Body of pancreas (tissue), 4 donors: ENCODE data around the gene TTC33. TPM values are rescaled to one million over a fixed set of nuclear protein-coding genes. Genes with fewer than 3 reads are reported as not detected.

Experiments
- ATAC-seq: fragments of 150-250 bp; one replicate; pipeline ENCODE4 v1.9.1; 2016
- DNase-seq, 4 donors: peaks; one replicate each; pipeline ENCODE4 v3.0.0-alpha.2; 2019
- H3K27ac ChIP-seq, 4 donors: fragments of 200-600 bp; sonication (generic); 1 replicate in 3 of 4; 2 replicates in 1 of 4; pipeline versions ENCODE4 v1.5.1 to v1.6.1; 2016 to 2019; ENCODE audit warnings: mild to moderate bottlenecking in 1 of 4, mixed read lengths in 1 of 4, moderate library complexity in 1 of 4
- H3K27me3 ChIP-seq, 2 donors: fragments of 200-600 bp; sonication (generic); one replicate each; pipeline ENCODE4 v1.6.0; 2016; ENCODE audit warnings: mild to moderate bottlenecking in 1 of 2
- H3K36me3 ChIP-seq, 2 donors: fragments of 200-600 bp; sonication (generic); replicated peaks in 1 of 2; 2 replicates each; pipeline ENCODE4 v1.5.1; 2016; ENCODE audit warnings: low read depth in 2 of 2; ENCODE audit not compliant: insufficient read depth in 1 of 2
- H3K4me1 ChIP-seq: fragments of 200-600 bp; sonication (generic); one replicate; pipeline ENCODE4 v1.6.0; 2016
- H3K4me3 ChIP-seq, 2 donors: fragments of 200-600 bp; sonication (generic); 1 replicate in 1 of 2; 2 replicates in 1 of 2; pipeline ENCODE4 v1.5.1; 2016 to 2019
- H3K9me3 ChIP-seq, 3 donors: fragments of 200-600 bp; sonication (generic); 1 replicate in 2 of 3; 2 replicates in 1 of 3; pipeline ENCODE4 v1.5.1; 2016
- CTCF ChIP-seq, 7 experiments: fragments of 450-650 bp in 4 of 7; fragments of 200-600 bp in 3 of 7; sonication (generic) in 3 of 7; IDR thresholded peaks; one replicate each; pipeline ENCODE4 v1.5.1; 2016 to 2019; ENCODE audit warnings: antibody characterized with exemption in 7 of 7
- POLR2A ChIP-seq, 3 donors: fragments of 450-650 bp; IDR thresholded peaks; one replicate each; pipeline ENCODE4 v1.6.1; 2016; ENCODE audit warnings: antibody characterized with exemption in 3 of 3, mild to moderate bottlenecking in 2 of 3
- WGBS, 2 donors: methylation state at CpG; one replicate each; pipeline ENCODE4 v1.1.5; 2017; 5-methylcytosine and 5-hydroxymethylcytosine counted together
- intact Hi-C: fragments of 100-400 bp; cut with DNase I; formaldehyde crosslinking; loops from one replicate; pipeline ENCODE4 v1.15.1; 2023
- total RNA-seq, 2 donors: library from RNA; depleted of rRNA; stranded (reverse); fragments of >200 nt; gene quantifications; one replicate each; pipeline ENCODE4 v1.1.0, GENCODE V29; 2016

Gene TTC33
- total RNA-seq, 2 donors from 2014 or later = 2.3 to 9.3 TPM

GRCh38 chr5:40502736-40503135 is 253.0 kb downstream of the TTC33 start:
- no peak for ATAC-seq
- Histone ChIP-seq H3K4me1 (no peaks in the 10 kb centered on the region), H3K36me3 (no peaks in the 10 kb centered on the region), H3K27ac (peak overlapping the region in 1 of 4 donors; percentile 20), H3K27me3 (no peaks in the 10 kb centered on the region), H3K4me3 (no peak overlapping the region), H3K9me3 (no peaks in the 10 kb centered on the region)
- intact Hi-C loops = no loop called here
- TF ChIP-seq CTCF (IDR thresholded peaks at IDR 0.05) (no peak), POLR2A (IDR thresholded peaks at IDR 0.05) (no peak)
- DNase-seq = no peak
- 54 to 80% methylated on average over 3 of the region's 3 CpGs for WGBS, 2 donors

- WGBS, 2 donors = 65 to 73% methylated on average over 4 of the region's 4 CpGs
- ATAC-seq = no peak
Measured at GRCh38 chr5:40501711-40502444, 253.9 kb downstream of the TTC33 start.

GRCh38 chr5:40499518-40500273 is 256.1 kb downstream of the TTC33 start:
- no peaks in the 10 kb centered on the region for H3K36me3 ChIP-seq
- H3K4me1 ChIP-seq = no peaks in the 10 kb centered on the region
- no peaks in the 10 kb centered on the region for H3K9me3 ChIP-seq
- WGBS, 2 donors = 73 to 83% methylated on average over 3 of the region's 3 CpGs
- TF ChIP-seq POLR2A (IDR thresholded peaks at IDR 0.05) = no peak
- TF ChIP-seq CTCF (IDR thresholded peaks at IDR 0.05) = no peak
- no peak overlapping the region for H3K4me3 ChIP-seq
- intact Hi-C loops = no loop called here
- H3K27me3 ChIP-seq = no peaks in the 10 kb centered on the region
- no peak for DNase-seq
- ATAC-seq = no peak
- H3K27ac ChIP-seq = no peak overlapping the region

More at GRCh38 chr5:40501711-40502444, 253.9 kb downstream of the TTC33 start:
- DNase-seq = no peak
- no peak overlapping the region for H3K27ac ChIP-seq
- H3K36me3 ChIP-seq = no peaks in the 10 kb centered on the region
- H3K9me3 ChIP-seq = no peaks in the 10 kb centered on the region
- H3K27me3 ChIP-seq = no peaks in the 10 kb centered on the region
- intact Hi-C loops = no loop called here
- no peak for TF ChIP-seq CTCF (IDR thresholded peaks at IDR 0.05)
- TF ChIP-seq POLR2A (IDR thresholded peaks at IDR 0.05) = no peak
- H3K4me3 ChIP-seq = no peak overlapping the region
- no peaks in the 10 kb centered on the region for H3K4me1 ChIP-seq

GRCh38 chr5:40499007-40499406 is 256.8 kb downstream of the TTC33 start:
- intact Hi-C loops = no loop called here
- no peak for ATAC-seq
- Histone ChIP-seq H3K27ac (no peak overlapping the region), H3K27me3 (no peaks in the 10 kb centered on the region), H3K4me3 (no peak overlapping the region), H3K4me1 (no peaks in the 10 kb centered on the region), H3K9me3 (no peaks in the 10 kb centered on the region), H3K36me3 (no peaks in the 10 kb centered on the region)
- TF ChIP-seq POLR2A (IDR thresholded peaks at IDR 0.05) (no peak), CTCF (IDR thresholded peaks at IDR 0.05) (no peak)
- DNase-seq = no peak
- 67 to 78% methylated on average over 2 of the region's 2 CpGs for WGBS, 2 donors
